SIG-M5 treated with dmso at 0.1 percent for 504 hours (cell line): ENCODE measurements around the gene FOXK2.

Source experiments
- DNase-seq: peaks from one replicate; lab custom pipeline; 2025; ENCODE audit not compliant: unreplicated experiment; lab: John Stamatoyannopoulos, UW

The FOXK2 gene

GRCh38 chr17:82633343-82633742 is 113.8 kb downstream of the FOXK2 start:
- no peak for DNase-seq

DNA sequence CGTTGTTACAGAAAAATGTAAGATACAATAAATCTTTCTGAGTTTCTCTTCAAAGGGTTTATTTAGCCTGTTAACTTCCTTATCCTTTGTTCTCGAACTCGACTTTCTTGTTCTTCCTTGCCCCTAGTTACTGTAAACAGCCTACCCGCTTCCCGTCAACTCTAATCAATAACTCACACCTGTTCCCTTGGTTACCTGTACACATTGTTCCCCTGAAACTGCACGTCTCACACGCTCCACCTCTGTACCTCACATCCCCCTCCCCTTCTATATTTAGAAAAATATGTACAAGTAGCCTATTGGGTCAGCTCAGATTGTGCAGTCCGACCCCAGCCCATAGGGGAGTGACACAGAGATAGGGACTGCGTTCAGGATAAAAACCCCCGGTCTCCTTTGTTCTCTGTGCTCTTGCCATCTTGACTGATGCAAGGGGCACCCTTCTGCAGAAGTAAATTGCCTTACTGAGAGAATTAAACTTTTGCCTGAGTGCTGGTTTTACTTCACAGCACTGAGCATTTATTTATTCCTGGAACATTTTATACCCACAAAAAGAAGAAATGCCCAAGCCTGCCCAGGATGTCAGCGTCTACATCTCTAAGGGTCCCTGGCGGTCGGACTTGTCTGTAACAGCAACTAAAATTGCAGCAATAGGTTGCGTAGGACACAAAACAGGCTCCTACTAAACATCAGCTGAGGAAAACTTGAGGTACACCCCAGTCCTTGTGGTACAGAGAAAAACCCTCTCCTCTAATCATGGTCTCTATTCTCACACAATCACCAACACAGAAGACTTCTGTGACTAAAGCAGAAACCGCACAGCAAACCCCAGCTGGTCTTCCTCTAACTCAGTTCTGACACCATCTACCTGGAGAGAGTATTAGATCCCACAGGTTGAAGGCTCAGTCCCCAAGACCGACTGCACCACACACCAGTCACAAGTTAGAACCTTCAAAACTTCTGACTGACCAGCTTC is 117.4 kb downstream of the FOXK2 start:
- DNase-seq, result peak; percentile 56

GRCh38 chr17:82638183-82638773 is 118.7 kb downstream of the FOXK2 start:
- no peak for DNase-seq

GRCh38 chr17:82639628-82640027 is 120.1 kb downstream of the FOXK2 start:
- DNase-seq, result no peak

DNA sequence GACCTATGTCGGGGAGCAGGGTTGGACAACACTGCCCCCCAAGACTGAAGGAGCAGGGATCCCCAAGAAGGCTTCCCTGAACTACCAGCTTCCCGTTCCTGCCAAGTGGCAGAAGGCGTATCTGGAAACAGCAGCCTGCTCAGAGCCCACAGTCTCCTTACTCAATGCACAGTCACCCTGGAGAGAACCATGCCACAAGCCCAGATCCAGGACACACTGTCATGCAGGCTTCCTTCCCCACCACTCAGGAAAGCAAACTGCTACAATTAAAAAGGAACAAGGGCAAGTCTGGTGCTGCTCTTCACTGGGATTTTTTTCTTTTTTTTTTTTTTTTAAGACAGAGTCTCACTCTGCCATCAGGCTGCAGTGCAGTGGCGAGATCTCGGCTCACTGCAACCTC is 120.5 kb downstream of the FOXK2 start:
- DNase-seq, result no peak

DNA sequence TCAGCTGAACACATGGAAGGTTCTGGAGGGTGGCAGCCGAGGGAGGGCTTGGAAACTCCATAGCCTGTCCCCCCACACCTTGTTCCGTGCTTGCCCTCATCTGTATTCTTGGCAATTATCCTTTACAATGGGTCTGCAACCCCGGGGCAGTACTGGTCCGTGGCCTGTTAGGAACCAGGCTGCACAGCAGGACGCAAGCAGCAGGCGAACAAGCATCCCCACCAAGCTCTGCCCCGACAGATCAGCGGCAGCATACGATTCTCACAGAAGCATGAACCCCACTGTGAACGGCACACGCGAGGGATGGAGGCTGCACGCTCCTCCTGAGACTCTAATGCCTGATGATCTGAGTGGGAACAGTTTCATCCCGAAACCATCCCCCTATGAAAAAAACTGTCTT is 122.5 kb downstream of the FOXK2 start:
- DNase-seq, result no peak

DNA sequence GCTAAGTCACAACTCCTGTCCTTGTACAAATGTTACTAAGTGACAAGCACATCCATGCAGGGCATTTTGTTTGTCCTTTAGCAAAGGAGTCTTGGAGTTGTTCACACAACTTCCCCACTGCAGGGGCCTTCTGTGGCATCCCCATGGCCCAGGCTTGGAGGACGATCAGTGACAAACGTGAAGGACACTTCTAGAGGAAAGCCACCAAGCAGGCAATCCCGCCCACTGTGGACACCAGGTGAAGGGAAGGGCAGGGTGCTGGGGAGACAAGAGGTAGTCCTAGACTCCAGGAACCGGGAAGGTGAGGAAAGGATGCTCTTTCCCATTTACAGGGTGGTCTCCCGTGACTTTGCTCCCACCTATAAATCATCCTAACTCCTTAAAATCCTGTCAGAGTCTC is 124.6 kb downstream of the FOXK2 start:
- DNase-seq, result no peak

GRCh38 chr17:82645516-82645915 is 126.0 kb downstream of the FOXK2 start:
- no peak for DNase-seq

GRCh38 chr17:82647593-82648164 is 128.1 kb downstream of the FOXK2 start:
- DNase-seq, result no peak

GRCh38 chr17:82648165-82648668 is 128.7 kb downstream of the FOXK2 start, which contains the start of gene WDR45B:
Gene WDR45B (minus strand): TSS chr17:82648444. CDS start chr17:82648340, 104 bp downstream.
- peak; percentile 89 for DNase-seq

GRCh38 chr17:82648742-82649331 is 129.3 kb downstream of the FOXK2 start:
- peak; percentile 17 for DNase-seq

- DNase-seq, result no peak
These were observed 130.1 kb downstream of the FOXK2 start for GRCh38 chr17:82649501-82650261.

- no peak for DNase-seq
These were observed 131.2 kb downstream of the FOXK2 start for GRCh38 chr17:82650723-82651122.

GRCh38 chr17:82653651-82654528 is 134.4 kb downstream of the FOXK2 start:
- DNase-seq, result no peak
